Peyer's patch (tissue), 4 donors: ENCODE measurements around the gene PSMD12.

ENCODE experiments used
- CTCF ChIP-seq, 6 experiments: fragments of 450-650 bp in 4 of 6; fragments of 200-600 bp in 2 of 6; sonication (generic) in 1 of 6; IDR thresholded peaks; one replicate each; pipeline ENCODE4 v1.5.1; 2017 to 2019; ENCODE audit warnings: antibody characterized with exemption in 6 of 6, mild to moderate bottlenecking in 3 of 6, moderate library complexity in 1 of 6
- POLR2A ChIP-seq, 2 donors: fragments of 450-650 bp; IDR thresholded peaks; one replicate each; pipeline ENCODE4 v1.5.1; 2017; ENCODE audit warnings: antibody characterized with exemption in 2 of 2, mild to moderate bottlenecking in 2 of 2, moderate library complexity in 2 of 2

DNA sequence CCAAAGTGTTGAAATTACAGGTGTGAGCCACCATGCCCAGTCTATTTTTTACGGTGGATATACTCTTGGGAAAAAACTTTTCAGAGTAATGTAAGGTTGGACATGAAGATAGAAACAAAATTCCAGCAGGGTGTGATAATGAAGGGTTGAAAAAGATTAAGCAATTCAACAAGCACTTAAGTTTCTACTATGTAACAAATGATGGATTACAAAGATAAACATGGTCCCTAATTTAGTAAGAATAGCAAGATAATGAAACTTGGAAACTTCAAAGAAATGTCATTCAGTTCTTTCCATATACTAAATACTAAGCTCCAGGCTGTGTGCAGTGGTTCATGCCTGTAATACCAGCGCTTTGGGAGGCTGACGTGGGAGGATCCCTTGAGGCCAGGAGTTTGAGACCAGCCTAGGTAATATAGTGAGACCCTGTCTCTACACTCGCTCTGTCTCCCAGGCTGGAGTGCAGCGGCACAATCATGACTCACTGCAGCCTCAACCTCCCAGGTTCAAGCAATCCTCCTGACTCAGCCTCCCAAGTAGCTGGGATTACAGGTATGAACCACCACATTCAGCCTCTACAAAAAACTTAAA lies 31.0 kb downstream of the PSMD12 start:
- no peak for TF ChIP-seq CTCF (IDR thresholded peaks at IDR 0.05)
- TF ChIP-seq POLR2A (IDR thresholded peaks at IDR 0.05): no peak
